GM19193 (cell line): ENCODE measurements around the gene DDOST.

Experiments
- POLR2A ChIP-seq: IDR thresholded peaks from 4 replicates; pipeline ENCODE4 v1.6.1; 2011; ENCODE audit not compliant: insufficient read depth, insufficient read length; ENCODE audit errors: extremely low read depth

The DDOST gene

DNA sequence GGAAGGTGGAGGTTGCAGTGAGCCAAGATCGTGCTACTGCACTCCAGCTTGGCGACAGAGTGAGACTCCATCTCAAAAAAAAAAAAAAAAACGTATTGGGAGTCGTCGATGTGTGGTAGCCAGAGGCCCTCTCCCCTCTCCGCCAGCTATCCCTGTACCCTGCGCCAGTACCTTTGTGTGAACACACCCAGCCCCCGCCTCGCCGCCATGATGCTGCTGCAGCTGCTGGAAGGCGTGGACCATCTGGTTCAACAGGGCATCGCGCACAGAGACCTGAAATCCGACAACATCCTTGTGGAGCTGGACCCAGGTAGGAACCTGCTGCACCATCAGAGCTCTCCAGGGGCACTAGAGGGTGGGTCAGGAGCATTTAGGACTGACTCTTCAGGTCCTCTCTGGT, 15.8 kb downstream of the DDOST start:
- TF ChIP-seq POLR2A, result no peak

DNA sequence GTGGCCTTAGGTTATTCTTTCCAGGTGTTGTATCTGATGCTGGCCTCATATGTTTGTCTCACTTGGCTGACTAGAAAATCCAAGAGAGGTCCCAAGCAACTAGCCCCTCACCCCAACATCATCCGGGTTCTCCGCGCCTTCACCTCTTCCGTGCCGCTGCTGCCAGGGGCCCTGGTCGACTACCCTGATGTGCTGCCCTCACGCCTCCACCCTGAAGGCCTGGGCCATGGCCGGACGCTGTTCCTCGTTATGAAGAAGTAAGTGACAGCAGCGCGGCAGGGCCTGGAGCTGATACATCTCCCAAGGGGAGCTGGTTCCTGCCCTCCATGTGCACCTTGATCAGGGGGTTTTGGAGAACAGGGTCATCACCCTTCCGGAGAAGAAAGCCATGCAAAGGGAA, 16.8 kb downstream of the DDOST start:
- no peak for TF ChIP-seq POLR2A

DNA sequence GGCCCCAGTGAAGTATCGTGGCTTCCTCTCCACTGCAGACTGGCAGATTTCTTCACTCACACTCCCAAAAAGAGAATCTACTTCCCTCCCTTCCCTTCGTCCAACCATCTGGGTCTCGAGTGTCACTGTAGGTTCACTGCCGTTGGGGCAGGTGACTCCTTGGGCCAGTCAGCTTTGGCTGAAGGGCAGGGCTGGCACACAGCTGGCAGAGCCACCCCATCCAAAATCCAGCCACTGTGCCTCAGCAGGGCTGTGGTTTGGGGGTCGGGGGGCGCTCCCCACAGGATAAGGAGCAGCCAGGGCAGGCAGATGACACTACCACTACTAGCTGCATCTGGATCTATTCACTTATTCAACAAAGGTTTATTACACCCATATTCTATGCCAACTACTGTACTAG, 18.1 kb downstream of the DDOST start:
- TF ChIP-seq POLR2A, result no peak

GRCh38 chr1:20641975-20642374, 19.2 kb downstream of the DDOST start:
- no peak for TF ChIP-seq POLR2A

GRCh38 chr1:20640183-20640597, 21.0 kb downstream of the DDOST start:
- no peak for TF ChIP-seq POLR2A

GRCh38 chr1:20636785-20637347, 24.3 kb downstream of the DDOST start:
- TF ChIP-seq POLR2A, result no peak

- TF ChIP-seq POLR2A, result no peak
Observed at GRCh38 chr1:20634594-20635084, 26.5 kb downstream of the DDOST start.

- no peak for TF ChIP-seq POLR2A
Observed at GRCh38 chr1:20634065-20634593, 27.0 kb downstream of the DDOST start.

GRCh38 chr1:20633190-20634064, 27.7 kb downstream of the DDOST start, which contains the start of gene PINK1:
Gene PINK1 (plus strand): TSS chr1:20633458. CDS start chr1:20633549, 91 bp downstream.
- TF ChIP-seq POLR2A, result peak; percentile 22

DNA sequence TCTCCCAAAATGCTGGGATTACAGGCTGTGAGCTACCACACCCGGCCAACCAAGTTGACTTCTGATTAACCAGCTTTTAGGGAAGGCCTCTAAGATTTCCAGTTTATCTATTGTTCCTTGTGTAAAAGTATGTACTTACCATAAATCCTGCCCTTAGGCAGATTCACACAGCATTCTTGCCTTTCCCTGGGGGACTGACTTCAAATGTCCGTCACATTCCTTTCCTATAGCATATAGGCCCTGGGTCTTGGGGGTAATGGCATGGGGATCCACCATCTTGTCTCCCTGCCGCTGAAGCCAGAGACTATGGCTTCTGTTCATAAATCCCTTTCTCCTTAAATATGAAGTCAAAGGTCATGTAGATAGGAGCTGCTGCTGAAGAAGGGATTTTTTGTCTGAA, 28.8 kb downstream of the DDOST start:
- TF ChIP-seq POLR2A, result no peak

DNA sequence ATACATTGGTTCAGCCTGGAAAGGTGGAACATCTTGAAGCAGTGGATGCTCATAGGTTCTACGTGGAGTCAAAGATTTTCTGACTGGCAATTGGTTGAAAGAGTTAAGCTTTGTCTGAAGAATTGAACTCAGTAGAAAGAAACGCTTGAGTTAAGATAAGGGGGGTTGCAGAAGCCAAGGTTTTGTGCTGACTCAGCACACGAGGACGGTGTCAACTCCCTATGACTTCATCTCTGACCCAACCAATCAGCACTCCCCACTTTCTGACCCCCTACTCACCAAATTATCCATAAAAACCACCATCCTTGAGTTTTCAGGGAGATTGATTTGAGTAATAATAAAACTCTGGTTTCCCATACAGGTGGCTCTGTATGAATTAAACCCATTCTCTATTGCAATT, 30.4 kb downstream of the DDOST start:
- no peak for TF ChIP-seq POLR2A

DNA sequence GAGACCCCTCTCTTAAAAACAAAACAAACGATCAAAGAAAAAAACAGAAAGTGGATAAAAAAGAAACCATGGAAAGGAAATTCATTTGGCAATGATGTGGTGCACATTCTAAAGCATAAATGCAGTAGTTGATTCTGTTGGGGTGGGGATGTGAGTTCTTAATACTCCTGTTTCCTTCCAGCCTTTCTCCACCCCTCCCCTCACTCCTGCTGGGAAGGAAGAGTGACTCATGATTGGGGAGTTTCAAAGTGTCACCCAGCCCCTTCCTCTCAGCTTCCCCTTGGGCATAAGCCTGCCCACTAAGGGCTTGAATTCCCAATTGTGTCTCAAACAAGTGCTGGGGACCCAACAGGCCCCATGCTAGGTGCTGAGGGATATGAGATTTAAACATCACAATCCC, 34.6 kb downstream of the DDOST start:
- TF ChIP-seq POLR2A, result no peak

DNA sequence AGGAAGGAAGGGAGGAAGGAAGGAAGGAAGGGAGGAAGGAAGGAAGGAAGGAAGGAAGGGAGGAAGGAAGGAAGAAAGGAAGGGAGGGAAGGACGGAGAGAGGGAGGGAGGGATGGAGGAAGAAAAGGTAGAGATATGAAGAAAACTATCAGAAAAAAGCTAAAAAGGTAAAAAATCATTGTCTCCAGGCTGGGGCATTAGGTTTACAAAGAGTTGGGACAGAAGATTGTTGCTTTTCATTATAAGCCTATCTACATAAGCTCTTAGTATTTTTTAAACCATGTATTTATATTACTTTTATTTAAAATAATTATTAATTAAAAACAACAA, 35.1 kb downstream of the DDOST start:
- TF ChIP-seq POLR2A, result no peak

GRCh38 chr1:20625176-20626097, 35.7 kb downstream of the DDOST start:
- TF ChIP-seq POLR2A, result no peak

DNA sequence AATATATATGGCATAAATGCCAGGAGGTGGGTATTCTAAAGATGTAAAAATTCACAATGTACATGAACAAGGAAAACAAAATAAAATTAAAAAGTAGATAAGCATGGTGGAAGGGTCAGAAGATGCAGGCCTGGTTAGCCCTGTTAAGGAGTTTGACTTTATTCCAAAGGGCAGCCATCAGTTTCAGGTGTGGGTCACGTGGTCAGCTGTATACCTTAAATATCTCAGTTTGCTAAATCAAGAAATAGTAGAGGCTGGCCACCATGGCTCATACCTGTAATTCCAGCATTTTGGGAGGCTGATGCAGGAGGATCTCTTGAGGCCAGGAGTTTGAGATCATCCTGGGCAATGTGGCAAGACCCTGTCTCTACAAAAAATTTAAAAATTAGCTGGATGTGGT, 36.5 kb downstream of the DDOST start:
- no peak for TF ChIP-seq POLR2A
